GM12875 (cell line): ENCODE data around the gene TLE4.
A peak's percentile ranks its signal among the peaks of the same experiment; 100 is the strongest.

ENCODE experiments used
- H3K4me3 ChIP-seq: one replicate; pipeline ENCODE4 v1.5.1; 2011; ENCODE audit warnings: low read depth, low read length, control low read depth
- TF ChIP-seq, protein P1 (sequence below): IDR thresholded peaks from 2 replicates; pipeline ENCODE4 v1.5.1; 2011; ENCODE audit warnings: low read depth, mild to moderate bottlenecking, control low read depth, inconsistent platforms, low read length, moderate library complexity, borderline replicate concordance; ENCODE audit not compliant: insufficient read depth

TLE4 gene

DNA sequence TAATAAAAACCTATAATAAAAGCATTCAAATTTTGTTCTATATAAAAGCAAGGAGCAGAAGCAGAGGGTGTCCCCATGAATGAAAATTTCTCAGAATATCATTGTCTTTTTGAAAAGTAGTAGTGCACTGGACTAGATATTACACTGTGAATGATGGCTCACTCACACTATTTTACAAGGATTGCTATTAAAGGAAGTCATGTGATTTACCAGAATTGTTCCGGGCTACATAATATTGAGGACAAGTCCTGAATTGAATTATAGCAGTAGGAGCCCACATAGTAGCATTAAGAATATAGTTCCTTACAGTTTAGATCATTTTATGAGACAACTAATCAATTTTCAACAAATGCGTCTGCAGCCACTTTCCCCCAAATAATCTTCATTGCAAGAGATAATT is 7.7 kb upstream of the TLE4 start:
- H3K4me3 ChIP-seq, result no peak overlapping the region
- TF ChIP-seq, protein P1, sequence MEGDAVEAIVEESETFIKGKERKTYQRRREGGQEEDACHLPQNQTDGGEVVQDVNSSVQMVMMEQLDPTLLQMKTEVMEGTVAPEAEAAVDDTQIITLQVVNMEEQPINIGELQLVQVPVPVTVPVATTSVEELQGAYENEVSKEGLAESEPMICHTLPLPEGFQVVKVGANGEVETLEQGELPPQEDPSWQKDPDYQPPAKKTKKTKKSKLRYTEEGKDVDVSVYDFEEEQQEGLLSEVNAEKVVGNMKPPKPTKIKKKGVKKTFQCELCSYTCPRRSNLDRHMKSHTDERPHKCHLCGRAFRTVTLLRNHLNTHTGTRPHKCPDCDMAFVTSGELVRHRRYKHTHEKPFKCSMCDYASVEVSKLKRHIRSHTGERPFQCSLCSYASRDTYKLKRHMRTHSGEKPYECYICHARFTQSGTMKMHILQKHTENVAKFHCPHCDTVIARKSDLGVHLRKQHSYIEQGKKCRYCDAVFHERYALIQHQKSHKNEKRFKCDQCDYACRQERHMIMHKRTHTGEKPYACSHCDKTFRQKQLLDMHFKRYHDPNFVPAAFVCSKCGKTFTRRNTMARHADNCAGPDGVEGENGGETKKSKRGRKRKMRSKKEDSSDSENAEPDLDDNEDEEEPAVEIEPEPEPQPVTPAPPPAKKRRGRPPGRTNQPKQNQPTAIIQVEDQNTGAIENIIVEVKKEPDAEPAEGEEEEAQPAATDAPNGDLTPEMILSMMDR, result no peak

DNA sequence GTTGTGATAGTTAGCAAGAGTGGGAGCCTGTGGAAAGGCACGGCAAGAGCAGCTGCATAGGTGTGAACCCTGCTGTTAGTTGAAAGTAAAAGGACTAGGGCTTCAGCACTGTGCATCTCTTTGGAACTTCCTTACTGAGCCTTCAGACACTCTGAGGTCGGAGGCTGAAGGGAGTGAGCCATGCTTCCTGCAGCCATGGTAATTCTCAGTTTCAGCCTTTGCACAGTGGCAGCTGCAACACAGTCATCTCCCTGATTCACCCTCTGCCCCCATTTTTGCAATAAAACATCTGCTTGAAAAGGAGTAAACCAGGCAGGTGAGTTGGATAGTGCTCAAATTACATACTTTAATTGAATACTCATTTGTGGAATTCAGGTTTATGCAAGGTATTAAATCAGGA is 6.5 kb upstream of the TLE4 start:
- TF ChIP-seq, protein P1, result no peak
- H3K4me3 ChIP-seq, result no peak overlapping the region

DNA sequence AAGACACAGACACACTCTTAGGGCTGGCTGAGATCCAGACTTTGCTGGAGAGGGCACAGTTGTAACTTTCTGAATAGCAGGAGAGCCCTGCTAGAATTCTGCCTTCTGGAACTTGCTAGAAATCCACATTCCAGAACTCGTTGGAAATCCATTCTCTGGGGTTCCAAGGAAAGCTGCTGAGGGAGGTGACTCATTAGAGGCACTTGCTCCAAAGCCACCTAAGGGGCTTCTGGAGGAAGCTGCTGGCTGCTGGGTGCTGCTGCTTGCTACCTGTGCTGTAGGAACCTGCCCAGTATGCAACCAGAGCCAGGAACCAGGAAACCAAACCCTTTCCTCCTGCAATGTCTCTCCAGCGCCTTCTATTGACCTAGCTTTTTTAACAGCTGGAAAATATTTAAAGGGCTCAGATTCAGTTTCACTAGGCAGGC is 4.1 kb upstream of the TLE4 start:
- TF ChIP-seq, protein P1, result 0 out of 2 replicates have a peak, but pooled peaks have one; percentile 6
- no peak overlapping the region for H3K4me3 ChIP-seq

DNA sequence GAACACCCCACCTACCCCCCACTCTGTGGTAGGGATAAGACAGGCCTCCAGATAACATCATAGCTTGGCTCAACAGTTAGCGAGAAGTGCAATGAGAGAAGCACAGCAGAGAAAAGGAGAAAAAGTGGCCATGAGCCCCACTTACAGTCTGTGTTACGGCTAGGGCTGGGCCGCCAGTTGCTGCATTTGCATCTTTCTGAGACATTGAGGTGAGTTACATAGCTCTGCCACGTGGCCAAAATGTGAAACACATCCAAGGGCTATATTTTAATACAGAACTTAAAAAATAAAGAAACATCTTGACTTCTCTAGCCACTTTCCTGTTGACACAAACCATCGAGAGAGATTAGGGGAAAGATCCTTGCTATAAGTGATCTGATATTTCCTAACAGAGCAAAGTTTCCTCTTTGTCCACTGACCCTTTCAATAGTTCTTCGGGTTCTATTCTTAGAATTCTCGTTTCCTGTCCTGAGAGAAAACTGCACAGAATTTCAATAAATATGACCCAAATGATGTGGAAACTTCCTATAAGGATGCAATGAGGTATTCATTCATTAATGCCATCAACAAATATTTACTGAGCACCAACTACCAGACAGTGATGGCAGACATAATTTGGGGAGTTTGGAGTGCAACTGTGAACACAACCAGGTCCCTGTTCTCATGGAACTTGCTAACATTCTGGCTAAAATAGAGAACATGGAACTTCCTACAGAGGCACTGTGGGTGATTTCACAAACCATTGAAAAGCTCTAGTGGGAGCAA is 3.2 kb upstream of the TLE4 start:
- TF ChIP-seq, protein P1, result no peak
- H3K4me3 ChIP-seq, result no peak overlapping the region

DNA sequence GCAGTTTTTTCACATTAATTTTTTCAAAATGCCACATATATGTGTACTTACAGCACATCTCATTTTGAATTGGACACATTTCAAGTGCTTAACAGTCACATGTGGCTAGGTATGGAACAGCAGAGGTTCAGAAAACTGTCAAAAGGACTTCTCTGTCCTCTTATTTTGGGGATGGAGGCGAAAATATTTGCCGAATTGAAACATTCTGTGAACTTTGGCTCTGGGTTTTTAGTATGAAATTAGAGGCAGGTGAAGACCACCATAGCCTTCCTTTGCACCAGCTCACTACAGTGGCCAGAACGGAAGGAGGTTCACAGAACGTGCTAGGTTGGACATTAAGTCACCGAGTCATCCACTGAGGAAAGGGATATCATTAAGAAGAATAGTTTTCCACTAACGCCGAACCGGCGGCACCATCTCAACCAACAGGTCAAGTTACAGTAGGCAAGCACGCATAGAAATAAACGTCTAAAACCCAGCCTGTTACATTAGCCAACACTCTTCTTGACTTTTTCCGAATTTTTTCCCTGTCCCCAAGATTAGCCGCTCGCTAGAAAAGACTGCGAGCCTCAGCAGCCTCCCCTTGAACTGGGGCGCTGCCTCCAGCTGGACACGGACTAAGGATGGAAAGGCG is 1.8 kb upstream of the TLE4 start:
- H3K4me3 ChIP-seq, result peak overlapping the region; percentile 44
- TF ChIP-seq, protein P1, result no peak

DNA sequence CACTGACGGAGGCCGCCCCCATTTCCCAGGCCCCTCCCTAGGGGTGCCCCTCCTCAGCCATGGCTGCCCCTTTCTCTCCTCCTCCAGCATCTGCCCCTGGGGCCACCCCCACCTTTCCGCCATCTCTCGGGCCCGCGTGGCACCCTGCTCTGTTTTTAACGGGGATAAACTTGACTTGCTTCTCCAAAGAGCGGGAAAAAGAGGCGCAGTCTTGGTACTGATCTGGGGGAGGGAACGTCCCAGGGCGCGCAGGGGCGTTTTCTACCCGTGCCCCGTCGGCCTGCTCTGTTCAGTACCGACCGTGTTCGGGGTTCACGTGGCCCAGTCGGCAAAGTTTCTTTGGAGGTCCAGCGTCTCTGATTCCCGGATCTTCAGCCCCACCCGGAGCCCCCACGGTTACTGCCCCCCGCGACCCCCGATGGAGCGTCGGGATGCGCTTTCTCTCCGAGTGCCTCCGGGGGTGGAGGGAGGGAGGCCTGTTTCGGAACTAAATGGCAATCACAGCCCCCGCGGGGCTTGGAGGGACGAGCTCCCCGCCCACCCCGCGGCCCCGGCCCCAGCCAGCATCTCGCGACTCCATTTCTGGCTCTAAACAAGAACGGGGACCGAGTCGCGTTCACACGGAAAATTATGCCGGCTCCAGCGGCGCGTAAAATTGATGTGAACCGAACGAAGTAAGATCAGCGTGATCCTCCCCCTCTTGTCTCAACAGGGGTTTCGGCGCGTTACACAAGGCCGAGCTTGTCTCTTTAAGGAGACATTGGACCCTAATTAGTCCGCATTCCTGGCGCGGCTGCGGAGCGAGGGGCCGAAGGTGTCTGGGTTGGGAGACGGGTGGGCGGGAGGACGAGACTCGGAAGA is 1.1 kb upstream of the TLE4 start:
- TF ChIP-seq, protein P1, result no peak
- H3K4me3 ChIP-seq, result peak overlapping the region; percentile 44
